HG03460 (cell line): ENCODE measurements around the gene STMN1.

Source experiments
- ATAC-seq: cut with Tn5 transposase; IDR thresholded peaks from one replicate; pipeline ENCODE4 v1.9.1; 2021; ENCODE audit not compliant: unreplicated experiment

The STMN1 gene

DNA sequence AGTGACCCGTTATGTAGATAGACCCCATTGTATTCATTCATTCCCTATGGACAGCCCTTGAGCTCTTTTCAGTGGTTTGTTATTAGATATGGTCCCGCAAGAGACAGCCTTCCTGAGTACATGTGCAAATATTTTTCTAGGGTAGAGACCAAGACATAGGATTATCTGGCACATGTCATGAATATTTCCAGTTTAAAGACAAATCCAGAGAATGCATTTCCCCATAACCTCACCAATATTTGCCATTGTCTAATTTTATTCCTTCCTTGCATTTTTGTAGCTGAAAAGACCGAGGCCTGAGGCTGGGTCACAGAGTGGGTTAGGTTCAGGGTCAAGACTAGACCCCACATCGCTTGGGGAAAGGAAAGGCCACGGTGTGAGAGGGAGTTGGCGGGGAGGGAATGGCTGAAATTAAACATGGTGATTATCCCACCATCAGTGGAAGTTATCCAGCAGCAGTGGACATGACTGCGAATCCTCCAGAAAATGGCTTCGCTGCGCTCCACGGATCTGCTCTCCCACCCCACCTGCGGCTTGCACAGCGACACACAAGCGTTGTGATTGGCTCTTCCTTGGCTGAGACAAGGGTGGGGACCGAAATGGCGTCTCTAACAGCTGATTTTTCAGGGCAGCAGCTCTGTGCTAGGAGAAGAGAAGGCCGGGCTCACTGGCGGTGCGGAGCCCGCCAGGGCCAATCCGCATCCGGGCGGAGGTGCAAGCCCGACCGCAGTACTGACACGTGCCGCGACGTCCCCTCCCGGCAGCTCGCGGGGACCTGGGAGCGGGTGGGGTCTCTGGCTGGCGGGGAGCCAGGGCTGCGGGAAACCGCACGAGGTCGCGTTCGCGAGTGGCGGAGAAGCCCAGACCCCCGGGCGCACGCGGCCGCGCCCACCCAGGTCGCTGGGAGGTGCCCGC, 16.1 kb upstream of the STMN1 start:
- ATAC-seq: no peak

DNA sequence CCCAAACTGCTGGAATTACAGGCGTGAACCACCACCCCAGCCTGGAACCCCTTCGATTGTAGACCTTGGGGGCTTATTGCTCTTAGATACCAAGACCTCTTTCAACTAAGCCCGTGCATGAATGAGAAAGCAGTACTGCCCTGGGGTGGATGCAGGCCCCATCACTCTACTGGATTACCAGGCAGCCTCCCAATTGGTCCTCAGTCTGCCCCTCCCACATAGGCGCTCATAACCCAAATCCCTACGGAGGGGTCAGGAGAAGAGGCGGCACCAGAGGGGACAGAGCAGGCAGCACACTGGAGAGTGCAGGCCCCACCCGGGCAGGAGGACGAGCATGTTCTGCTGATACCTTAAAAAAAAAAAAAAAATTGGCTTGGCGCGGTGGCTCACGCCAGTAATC, 12.4 kb upstream of the STMN1 start:
- no peak for ATAC-seq

DNA sequence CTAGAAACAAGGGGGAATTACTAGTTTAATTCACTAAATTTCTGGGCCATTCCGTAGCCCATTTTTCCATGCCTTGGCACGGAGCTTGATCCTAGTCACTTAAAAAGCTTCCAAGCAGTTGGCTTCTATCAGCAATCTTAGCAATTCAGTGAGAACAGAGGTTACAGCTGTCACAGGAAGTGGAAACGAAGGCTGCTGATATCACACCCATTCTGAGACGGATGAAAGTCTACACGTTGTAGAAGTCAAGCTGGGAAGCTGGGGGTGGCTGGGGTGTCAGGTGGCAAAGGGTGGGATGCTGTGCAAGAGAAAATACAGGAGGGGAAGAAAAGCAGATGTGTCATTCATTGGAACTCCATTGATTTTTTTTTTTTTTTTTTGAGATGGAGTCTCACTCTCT, 11.8 kb upstream of the STMN1 start:
- no peak for ATAC-seq

DNA sequence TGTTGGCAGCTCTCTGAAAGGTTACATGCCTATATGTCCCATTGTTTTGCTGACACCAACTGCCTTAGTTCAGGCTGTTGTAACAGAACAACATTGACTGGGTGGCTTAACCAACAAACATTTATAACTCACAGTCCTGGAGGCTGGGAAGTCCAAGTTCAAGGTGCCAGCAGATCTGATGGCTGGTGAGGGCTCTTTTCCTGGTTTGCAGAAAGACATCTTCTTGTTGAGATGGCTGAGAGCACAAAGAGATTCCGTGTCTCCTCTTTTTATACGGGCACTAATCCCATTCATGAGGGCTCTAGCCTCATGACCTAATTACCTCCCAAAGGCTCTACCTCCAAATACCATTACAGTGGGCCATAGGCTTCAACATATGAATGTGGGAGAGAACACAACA, 10.2 kb upstream of the STMN1 start:
- ATAC-seq: no peak

DNA sequence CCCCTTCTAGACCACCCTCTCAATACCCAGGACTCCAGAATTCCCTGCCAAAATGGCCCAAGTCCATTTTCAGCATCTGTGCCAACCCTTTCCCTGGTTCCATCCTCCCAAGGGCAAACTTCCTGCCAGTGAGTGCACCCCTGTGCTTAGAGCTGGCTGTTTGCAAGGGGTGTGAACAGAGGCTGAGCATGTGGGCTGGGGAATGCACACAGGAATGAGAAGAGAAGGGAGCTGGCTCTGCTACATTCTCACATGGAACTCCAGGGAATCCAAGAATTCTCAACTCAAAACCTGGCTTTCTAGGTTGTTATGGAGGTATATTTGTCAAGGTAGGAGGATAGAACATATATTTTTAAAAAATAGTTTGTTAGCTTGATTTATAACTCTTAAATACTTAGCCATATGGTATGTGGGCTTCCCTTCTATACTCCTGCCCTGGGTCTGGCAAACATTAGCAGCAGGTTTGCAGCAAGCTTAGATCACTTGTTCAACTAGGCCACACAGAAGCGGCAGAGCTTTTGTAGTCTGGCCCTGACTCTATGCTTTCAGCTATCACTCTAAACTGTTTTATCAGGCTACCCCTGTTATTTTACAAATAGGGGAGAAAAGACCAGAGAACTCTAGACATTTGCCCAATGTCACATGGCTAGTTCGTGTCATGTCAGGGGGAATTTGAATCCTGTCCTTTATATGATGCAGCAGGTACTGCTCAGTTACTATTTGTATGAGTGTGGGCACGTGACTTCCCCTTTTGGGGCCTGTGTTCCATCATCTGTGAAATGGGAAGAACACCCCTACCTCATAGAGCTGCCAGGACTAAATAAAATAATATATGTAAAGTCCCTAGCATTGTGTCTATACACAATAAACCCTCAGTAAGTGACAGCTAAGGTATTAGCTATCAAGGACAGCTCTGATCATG, 8.1 kb upstream of the STMN1 start:
- ATAC-seq: no peak

DNA sequence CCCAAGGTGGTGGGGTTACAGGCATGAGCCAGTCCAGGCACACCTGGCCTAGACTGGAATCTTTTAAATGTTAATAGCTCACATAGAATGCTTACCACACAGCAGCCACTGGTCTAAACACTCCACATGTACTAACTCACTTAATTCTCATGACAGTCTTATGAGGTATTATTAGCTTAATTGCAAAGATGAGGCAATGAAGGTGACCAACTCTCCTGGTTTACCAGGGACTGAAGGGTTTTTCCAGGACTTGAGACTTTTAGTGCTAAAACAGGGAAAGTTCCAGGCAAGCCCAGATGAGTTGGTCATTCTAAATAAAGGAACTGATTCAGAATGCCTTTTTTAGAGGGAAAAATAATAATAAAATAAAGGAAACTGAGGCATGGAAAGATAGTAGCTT, 7.0 kb upstream of the STMN1 start:
- ATAC-seq: no peak

DNA sequence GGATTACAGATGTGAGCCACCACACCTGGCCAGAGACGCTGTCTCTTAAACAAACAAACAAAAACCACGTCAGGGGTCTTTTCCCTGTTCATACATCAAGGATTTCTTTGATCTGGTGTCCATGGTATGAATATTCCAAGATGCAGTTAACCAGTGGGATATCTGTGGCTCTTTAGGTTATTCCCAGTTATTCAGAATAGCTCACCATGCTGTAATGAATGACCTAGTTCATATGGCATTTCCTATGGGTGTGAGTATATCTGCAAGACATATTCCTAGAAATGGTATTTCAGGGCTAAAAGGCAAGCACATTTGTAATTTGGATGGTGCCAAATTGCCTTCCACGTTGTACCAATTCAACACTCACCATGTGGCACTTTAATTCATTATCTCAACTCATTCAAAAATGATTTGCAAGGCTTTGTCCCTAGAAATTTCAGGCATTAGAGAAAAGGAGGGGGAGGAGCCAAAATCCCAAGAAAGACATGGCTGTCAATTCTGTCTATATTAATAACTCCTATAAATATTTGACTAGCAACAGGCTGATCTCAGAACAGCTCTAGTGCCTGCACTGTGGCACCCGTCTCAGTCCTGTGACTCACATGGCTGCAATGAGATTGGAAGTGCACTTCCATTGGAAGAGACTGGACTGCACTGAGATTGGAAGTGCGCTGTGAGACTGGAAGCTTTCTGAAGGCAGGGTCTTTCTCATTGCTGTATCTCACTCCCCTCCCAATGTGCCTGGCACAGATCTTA, 6.0 kb upstream of the STMN1 start:
- no peak for ATAC-seq

DNA sequence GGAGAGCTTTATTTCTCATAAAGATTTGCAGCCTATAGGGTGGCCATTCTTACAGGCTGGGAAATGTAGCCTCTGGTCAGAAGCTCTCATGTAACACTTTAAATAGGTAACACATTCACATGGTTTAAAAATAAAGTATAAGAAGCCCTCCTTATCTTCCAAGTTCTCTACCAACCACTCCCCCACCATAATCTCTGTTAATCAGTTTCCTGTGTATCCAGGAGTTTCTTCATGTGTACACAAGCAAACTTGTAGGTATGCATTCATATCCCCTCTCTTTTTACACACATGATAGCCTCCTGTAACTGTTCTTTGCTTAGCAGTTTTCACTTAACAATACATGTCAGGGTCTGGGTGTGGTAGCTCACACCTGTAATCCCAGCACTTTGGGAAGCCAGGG, 4.9 kb upstream of the STMN1 start:
- ATAC-seq: no peak

DNA sequence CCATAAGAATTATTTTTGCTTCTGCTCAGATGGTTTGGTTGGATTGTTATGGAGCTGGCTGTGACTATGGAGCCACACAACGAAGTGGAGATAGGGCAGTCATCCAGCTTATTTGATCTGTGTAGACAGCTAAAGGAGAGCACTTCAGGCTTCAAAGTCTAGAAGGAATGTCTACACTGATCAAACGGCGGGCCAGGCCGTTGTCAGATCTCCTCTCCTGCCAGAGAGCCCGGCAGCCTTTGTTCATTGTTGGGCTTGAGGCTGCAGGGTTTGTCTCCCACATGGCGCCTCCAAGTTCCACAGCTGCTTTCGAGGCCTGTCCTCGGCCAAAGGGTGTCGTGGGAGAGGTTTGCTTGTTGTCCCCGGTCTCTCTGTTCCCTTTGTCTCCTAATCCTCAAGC, 2.8 kb upstream of the STMN1 start:
- ATAC-seq: no peak

DNA sequence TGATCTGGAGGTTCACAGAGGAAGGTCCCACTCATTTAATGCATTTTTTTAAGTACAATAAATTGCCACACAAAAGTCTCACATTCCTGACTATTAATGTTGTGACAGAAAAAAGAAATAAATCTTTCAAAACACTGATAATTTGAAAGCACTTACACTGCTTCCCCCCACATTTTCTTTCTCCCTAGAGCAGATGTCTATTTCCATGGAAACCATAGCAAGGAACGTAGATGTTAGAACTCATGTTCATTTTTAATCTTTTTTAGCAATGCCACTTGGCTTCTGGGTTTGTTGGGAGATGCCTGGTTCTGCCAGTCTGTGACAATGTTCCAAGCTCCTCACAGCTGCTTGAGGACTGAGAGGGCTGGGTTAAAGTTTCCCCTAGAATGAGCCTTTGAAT, 1.9 kb upstream of the STMN1 start:
- no peak for ATAC-seq

DNA sequence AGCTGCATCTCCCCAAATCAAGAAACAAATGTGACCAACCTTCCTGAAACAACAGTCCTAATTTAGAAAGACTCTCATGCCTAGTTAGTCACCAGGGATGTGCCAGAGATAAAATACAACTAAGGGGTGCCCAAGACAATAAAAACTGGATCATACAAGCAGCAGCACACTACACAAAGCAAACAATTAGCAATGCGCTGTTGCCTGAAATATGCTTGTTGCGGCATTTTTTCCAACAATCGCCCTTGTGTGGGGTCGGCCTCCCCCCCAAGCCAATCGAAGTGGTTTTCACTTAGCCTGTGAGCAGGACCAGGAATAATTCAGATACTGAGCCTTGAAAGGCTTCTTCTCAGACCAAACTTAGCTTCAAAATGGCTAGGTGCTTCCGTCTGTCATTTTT, 1.4 kb upstream of the STMN1 start:
- ATAC-seq: no peak

DNA sequence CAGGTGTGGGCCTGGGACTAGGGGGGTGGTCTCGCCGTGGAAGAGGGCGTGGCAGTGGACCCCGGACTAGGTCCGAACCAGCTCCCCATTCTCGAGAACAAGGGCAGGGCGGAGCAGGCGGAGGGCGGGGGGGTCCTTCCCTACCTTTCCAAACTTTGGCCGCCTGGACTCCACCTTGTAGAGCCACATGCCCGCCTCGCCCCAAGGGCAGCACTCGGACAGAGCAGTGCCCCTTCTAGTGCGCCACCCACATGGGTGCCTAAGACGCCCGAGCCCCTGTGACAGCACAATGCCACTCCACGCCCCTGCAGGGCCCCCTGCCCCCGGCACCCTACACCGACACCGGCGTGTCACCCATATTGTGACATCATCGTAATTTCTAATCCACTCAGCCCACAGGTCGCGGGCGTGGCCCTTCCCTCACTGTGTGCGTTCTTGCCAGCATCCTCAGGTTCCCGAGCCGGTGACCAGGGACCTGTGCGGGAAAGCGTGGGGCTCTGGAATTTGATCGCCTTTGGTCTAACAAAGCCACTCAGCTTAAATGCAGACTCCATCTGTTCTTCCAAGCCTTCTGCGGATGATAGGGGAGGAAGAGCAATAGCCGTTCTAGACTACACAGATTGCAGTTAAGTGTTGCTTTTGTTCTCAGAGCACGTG, 553 bp upstream of the STMN1 start:
- ATAC-seq: no peak

DNA sequence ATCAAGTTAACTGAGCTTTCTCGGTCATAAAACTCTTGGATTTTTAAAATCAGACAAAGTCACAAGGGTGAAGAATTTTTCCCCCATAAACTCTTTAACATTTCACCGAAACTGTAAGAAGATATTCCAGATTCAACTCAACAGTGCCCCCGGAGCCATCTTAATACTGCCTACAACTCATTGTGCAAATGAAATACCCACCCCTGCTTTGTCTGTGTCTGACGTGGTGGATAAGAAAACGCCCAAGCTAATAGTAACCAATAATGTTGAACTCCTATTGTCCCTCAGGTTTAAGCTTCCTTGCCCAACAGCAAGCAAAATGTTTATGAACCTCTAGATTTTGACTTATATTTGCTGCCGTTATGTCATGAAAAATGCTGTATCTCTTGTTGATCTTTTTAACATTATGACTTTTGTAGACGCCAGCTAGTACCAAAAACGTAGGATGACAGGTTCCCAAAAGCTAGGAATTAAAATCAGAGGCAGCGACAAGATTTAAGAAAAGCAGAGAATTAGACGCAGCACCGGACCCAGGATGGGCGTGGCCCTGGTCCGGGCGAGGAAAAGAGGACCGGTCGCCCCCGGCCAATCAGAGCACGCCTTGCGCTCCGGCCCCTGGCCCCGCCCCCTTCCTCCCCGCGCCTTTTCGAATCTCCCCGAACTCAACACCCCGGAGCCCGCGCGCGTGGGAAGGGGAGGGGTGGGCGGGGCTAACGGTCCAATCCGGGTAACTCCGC, 1.1 kb downstream of the STMN1 start:
- peak; percentile 72 for ATAC-seq

DNA sequence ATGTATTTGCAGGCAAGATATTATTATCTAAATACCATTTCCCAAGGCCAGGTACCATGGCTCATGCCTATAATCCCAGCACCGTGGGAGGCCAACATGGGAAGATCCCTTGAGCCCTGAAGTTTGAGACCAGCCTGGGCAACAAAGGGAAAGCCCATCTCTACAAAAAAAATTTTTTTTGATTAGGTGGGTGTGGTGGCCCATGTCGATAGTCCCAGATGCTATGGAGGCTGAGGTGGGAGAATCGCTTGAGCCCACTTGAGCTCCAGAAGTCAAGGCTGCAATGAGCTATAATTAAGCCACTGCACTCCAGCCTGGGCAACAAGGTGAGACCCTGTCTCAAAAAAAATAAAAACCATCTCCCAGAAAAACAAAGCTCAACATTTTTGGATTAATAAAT, 2.2 kb downstream of the STMN1 start:
- no peak for ATAC-seq

DNA sequence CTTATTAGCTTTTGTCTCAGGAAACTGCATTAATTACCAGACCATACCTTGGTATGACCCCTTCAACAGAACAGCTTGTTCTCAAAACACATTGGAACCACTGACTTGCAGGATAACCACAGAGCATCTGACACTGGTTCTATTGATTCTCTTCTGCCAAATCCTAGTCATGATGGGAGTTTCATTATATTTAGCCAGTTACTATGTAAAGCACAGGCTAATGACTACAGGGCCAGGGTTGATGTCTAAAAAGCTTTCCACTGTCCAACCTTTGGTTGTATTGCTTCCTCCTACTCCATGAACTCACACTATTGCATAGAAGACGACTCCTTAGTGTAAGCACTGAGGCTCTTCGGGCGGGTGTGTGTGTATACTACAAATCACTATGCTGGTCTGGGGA, 3.8 kb downstream of the STMN1 start:
- no peak for ATAC-seq

DNA sequence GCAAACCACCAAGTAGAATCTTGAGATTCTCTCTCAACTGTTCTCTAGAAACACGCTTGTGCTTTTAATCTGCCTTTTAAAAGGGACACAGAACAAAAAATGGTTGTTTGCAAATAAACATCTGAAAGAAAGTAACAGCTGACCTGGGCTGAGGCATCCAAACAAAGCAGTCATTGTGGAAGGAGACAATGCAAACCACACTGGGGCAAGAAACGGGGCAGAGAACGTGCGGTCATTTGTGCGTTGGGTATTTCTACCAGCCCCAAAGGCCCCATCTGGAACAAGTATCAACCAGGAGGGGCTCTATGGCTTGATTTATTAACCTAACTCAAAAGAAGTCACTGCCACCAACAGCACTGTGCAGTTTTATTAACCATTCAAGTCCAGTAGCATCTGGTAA, 6.0 kb downstream of the STMN1 start:
- ATAC-seq: no peak

DNA sequence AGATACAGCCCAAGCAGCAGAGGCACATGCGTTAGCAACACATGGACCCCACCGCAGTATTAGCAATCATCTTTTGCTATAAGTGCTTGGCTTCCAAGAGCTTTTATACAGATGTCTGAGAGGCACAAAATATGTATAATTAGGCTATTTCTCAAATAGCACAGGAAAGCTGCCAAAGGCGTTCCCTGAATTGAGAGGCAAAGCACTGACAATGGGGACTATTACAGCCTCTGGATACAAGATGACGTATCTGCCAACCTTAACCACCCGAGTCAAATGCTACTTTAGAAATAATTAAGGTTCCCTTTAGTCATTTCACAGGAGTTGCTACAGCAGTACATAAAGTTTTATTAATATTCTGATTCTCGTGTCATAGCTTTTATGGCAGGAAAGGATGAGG, 6.4 kb downstream of the STMN1 start:
- no peak for ATAC-seq

DNA sequence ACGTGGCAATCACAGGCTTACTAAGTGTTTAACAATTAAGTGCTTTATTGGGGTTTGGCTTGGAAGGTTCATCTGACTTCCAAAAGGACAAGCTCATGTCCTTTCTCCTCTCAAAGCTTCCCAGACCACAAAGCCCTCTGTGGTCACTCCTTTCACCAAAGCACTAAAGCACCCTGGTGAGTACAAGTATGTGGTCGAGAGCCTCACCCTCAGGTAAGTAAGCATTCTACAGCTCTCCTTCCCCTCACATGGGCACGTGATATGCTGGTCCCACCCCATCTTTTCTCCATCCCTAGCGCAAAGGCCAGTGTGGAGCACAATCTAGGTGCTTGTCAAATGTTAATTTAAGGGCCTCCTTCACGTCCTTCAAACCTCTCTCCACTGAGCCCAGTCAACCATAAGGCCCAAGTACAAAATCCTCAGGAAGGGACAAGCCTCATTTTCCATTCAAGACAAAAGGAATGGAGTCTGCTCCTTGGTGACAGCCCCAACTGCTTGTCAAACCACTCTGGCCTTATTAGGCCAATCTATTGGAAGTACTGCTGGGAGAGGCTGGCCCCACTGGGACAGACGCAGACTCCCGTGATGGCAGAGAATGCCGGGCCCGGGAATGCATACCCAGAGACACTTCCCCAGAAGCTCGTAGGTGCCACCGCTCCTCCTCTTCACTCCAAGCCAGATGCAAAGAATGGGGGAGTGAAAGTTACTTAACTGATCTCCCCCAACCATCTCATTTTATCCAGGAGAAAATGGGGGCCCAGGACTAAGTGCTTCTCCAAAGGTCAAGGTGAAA, 7.8 kb downstream of the STMN1 start:
- no peak for ATAC-seq

DNA sequence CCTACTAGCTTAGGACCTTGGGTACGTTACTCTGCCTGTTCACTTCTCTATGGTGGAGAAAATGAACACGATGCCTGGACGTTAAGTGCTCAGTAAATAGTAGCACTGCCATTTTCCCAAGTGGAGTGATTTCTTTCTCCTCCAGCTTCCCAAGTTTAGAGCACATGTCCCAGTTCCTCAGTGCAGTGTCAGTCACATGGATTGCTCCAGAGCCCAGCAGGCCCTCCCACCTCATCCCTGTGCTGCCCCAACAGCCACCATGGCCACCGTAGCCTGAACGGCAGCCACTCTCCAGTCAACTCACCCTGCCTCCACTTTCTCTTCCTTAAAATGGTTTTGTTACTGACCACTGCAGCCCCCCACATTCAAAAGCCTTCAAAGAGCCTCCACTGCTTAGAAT, 8.5 kb downstream of the STMN1 start:
- ATAC-seq: no peak
